HepG2 (cell line): ENCODE results near the gene PIK3CB. TPM values are rescaled to one million over a fixed set of nuclear protein-coding genes. Genes with fewer than 3 reads are reported as not detected.

Experiments
- BHLHE40 ChIP-seq: IDR thresholded peaks from 2 replicates; pipeline ENCODE4 v1.6.1; 2011; ENCODE audit warnings: low read length, improper control_type of control experiment
- ELF3 ChIP-seq: IDR thresholded peaks from 2 replicates; pipeline ENCODE4 v1.6.1; 2016; ENCODE audit warnings: missing genetic modification reagents, missing compliant biosample characterization
- HES4 ChIP-seq: sonication (generic); formaldehyde crosslinking; IDR thresholded peaks from 2 replicates; pipeline ENCODE4 v1.9.0; 2021; ENCODE audit warnings: mild to moderate bottlenecking, missing genetic modification reagents, borderline replicate concordance
- PCBP2 ChIP-seq: fragments of 200-400 bp; formaldehyde crosslinking; optimal IDR thresholded peaks from 2 replicates; pipeline ENCODE3; 2018; ENCODE audit warnings: low read length, low read depth; ENCODE audit not compliant: poor library complexity, severe bottlenecking
- POLR2A ChIP-seq, 2 experiments: IDR thresholded peaks; 2 replicates each; pipeline ENCODE4 v1.6.1; 2011; ENCODE audit warnings: low read depth in 2 of 2, low read length in 2 of 2, mild to moderate bottlenecking in 1 of 2, moderate library complexity in 1 of 2; ENCODE audit not compliant: insufficient read depth in 1 of 2
- POLR2G ChIP-seq: fragments of 200-400 bp; formaldehyde crosslinking; IDR thresholded peaks from 2 replicates; pipeline ENCODE4 v1.6.1; 2018; ENCODE audit warnings: mild to moderate bottlenecking, low read depth, low read length, moderate library complexity
- SP1 ChIP-seq, 2 experiments: fragments of 450-650 bp in 1 of 2; sonication (generic) in 1 of 2; formaldehyde crosslinking in 1 of 2; IDR thresholded peaks; 2 replicates each; pipeline versions ENCODE4 v1.4.0 to v1.6.1; 2016 to 2020; ENCODE audit warnings: missing genetic modification reagents in 1 of 2
- ZBTB3 ChIP-seq: sonication (generic); formaldehyde crosslinking; IDR thresholded peaks from 2 replicates; pipeline ENCODE4 v1.4.0; 2020; ENCODE audit warnings: low read depth, mild to moderate bottlenecking, moderate library complexity, missing genetic modification reagents, borderline replicate concordance
- ZFAT ChIP-seq: sonication (generic); formaldehyde crosslinking; conservative IDR thresholded peaks from 2 replicates; pipeline ENCODE4 v1.8.1; 2023; ENCODE audit warnings: missing genetic modification reagents, inconsistent platforms
- ZNF205 ChIP-seq: IDR thresholded peaks from 2 replicates; pipeline ENCODE4 v1.6.1; 2018; ENCODE audit warnings: missing biosample characterization, missing genetic modification reagents
- ZNF362 ChIP-seq: sonication (generic); formaldehyde crosslinking; IDR thresholded peaks from 2 replicates; pipeline ENCODE4 v1.4.0; 2020; ENCODE audit warnings: missing genetic modification reagents, mild to moderate bottlenecking, borderline replicate concordance
- ZNF496 ChIP-seq: sonication (generic); formaldehyde crosslinking; IDR thresholded peaks from 2 replicates; pipeline ENCODE4 v1.8.1; 2023; ENCODE audit warnings: mild to moderate bottlenecking, moderate library complexity, missing genetic modification reagents; ENCODE audit not compliant: insufficient replicate concordance
- polyA plus RNA-seq, 8 experiments: library from polyadenylated mRNA; depleted of rRNA in 3 of 8; stranded (reverse) in 7 of 8; unstranded in 1 of 8; fragments of >200 nt; fragmentation: Illumina TruSeq in 4 of 8; extraction: Trizol in 4 of 8; gene quantifications; 2 replicates each; pipeline versions ENCODE4 v1.2.1 to v1.2.3, GENCODE V29; 2011 to 2016; ENCODE audit warnings: low read depth in 4 of 8, missing spikeins in 1 of 8, mixed read lengths in 1 of 8; ENCODE audit not compliant: insufficient read depth in 1 of 8
- total RNA-seq, 5 experiments: library from RNA; depleted of rRNA; stranded (reverse); fragments of >200 nt; fragmentation: Illumina TruSeq; extraction: Trizol; gene quantifications; 2 replicates each; pipeline ENCODE4 v1.2.3, GENCODE V29; 2016; ENCODE audit warnings: low read depth in 1 of 5
- TF ChIP-seq, protein P1 (sequence below): fragments of 450-650 bp; IDR thresholded peaks from 2 replicates; pipeline ENCODE4 v1.6.1; 2017
- TF ChIP-seq, protein P2 (sequence below): sonication (generic); formaldehyde crosslinking; conservative IDR thresholded peaks from 2 replicates; pipeline ENCODE4 v1.8.0; 2022; ENCODE audit warnings: mild to moderate bottlenecking, moderate library complexity, missing genetic modification reagents
- TF ChIP-seq, protein P3 (sequence below): sonication (generic); formaldehyde crosslinking; IDR thresholded peaks from 2 replicates; pipeline ENCODE4 v1.8.0; 2023; ENCODE audit warnings: mild to moderate bottlenecking, missing genetic modification reagents
- TF ChIP-seq, protein P4 (sequence below): sonication (generic); formaldehyde crosslinking; IDR thresholded peaks from 2 replicates; pipeline ENCODE4 v1.4.0; 2020; ENCODE audit warnings: mild to moderate bottlenecking, missing genetic modification reagents
- TF ChIP-seq, protein P5 (sequence below): IDR thresholded peaks from 2 replicates; pipeline ENCODE4 v1.6.1; 2018; ENCODE audit warnings: missing genetic modification reagents, mild to moderate bottlenecking, missing compliant biosample characterization

PIK3CB gene
- total and polyA plus RNA-seq, 2 of the 13 experiments (the other 11 are each of a cell fraction or from before 2014, with no cell fraction given), result 6.6 to 18.7 TPM

GRCh38 chr3:138834596-138835396 lies at the start of gene PIK3CB (continued):
- TF ChIP-seq, protein P1, sequence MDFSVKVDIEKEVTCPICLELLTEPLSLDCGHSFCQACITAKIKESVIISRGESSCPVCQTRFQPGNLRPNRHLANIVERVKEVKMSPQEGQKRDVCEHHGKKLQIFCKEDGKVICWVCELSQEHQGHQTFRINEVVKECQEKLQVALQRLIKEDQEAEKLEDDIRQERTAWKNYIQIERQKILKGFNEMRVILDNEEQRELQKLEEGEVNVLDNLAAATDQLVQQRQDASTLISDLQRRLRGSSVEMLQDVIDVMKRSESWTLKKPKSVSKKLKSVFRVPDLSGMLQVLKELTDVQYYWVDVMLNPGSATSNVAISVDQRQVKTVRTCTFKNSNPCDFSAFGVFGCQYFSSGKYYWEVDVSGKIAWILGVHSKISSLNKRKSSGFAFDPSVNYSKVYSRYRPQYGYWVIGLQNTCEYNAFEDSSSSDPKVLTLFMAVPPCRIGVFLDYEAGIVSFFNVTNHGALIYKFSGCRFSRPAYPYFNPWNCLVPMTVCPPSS, result no peak
- TF ChIP-seq, protein P2, sequence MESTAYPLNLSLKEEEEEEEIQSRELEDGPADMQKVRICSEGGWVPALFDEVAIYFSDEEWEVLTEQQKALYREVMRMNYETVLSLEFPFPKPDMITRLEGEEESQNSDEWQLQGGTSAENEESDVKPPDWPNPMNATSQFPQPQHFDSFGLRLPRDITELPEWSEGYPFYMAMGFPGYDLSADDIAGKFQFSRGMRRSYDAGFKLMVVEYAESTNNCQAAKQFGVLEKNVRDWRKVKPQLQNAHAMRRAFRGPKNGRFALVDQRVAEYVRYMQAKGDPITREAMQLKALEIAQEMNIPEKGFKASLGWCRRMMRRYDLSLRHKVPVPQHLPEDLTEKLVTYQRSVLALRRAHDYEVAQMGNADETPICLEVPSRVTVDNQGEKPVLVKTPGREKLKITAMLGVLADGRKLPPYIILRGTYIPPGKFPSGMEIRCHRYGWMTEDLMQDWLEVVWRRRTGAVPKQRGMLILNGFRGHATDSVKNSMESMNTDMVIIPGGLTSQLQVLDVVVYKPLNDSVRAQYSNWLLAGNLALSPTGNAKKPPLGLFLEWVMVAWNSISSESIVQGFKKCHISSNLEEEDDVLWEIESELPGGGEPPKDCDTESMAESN (CRISPR knock-in tag), result 0 out of 2 replicates have a peak, but pooled peaks have one; percentile 37
- TF ChIP-seq BHLHE40, result no peak
- no peak for TF ChIP-seq ZFAT (CRISPR knock-in tag)
- no peak for TF ChIP-seq SP1 (IDR thresholded peaks at IDR 0.05)
- TF ChIP-seq SP1 (CRISPR knock-in tag; IDR thresholded peaks at IDR 0.05), result no peak
- TF ChIP-seq ZNF496, result no peak
- no peak; the same call in 1 of the 2 replicates for TF ChIP-seq ELF3 (CRISPR knock-in tag)
- TF ChIP-seq ZNF362 (CRISPR knock-in tag), result peak; percentile 26; the same call in 1 of the 2 replicates
- TF ChIP-seq ZNF205 (CRISPR knock-in tag), result no peak; the same call in 1 of the 2 replicates
- TF ChIP-seq, protein P3, sequence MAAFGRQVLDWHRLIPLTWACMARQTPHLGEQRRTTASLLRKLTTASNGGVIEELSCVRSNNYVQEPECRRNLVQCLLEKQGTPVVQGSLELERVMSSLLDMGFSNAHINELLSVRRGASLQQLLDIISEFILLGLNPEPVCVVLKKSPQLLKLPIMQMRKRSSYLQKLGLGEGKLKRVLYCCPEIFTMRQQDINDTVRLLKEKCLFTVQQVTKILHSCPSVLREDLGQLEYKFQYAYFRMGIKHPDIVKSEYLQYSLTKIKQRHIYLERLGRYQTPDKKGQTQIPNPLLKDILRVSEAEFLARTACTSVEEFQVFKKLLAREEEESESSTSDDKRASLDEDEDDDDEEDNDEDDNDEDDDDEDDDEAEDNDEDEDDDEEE, result 0 out of 2 replicates have a peak, but pooled peaks have one; percentile 72
- no peak for TF ChIP-seq PCBP2
- TF ChIP-seq HES4 (CRISPR knock-in tag), result peak; percentile 73
- TF ChIP-seq, protein P4, sequence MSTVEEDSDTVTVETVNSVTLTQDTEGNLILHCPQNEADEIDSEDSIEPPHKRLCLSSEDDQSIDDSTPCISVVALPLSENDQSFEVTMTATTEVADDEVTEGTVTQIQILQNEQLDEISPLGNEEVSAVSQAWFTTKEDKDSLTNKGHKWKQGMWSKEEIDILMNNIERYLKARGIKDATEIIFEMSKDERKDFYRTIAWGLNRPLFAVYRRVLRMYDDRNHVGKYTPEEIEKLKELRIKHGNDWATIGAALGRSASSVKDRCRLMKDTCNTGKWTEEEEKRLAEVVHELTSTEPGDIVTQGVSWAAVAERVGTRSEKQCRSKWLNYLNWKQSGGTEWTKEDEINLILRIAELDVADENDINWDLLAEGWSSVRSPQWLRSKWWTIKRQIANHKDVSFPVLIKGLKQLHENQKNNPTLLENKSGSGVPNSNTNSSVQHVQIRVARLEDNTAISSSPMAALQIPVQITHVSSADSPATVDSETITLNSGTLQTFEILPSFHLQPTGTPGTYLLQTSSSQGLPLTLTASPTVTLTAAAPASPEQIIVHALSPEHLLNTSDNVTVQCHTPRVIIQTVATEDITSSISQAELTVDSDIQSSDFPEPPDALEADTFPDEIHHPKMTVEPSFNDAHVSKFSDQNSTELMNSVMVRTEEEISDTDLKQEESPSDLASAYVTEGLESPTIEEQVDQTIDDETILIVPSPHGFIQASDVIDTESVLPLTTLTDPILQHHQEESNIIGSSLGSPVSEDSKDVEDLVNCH (CRISPR knock-in tag), result no peak
- TF ChIP-seq POLR2A (IDR thresholded peaks at IDR 0.05; ENCODE audit: insufficient read depth in 1 of 2, low read depth in 2 of 2, low read length in 2 of 2), result peak; percentile 91 to 92
- TF ChIP-seq, protein P5, sequence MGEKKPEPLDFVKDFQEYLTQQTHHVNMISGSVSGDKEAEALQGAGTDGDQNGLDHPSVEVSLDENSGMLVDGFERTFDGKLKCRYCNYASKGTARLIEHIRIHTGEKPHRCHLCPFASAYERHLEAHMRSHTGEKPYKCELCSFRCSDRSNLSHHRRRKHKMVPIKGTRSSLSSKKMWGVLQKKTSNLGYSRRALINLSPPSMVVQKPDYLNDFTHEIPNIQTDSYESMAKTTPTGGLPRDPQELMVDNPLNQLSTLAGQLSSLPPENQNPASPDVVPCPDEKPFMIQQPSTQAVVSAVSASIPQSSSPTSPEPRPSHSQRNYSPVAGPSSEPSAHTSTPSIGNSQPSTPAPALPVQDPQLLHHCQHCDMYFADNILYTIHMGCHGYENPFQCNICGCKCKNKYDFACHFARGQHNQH (CRISPR knock-in tag), result no peak; the same call in 1 of the 2 replicates
- TF ChIP-seq POLR2G, result peak; percentile 95
- no peak for TF ChIP-seq ZBTB3 (CRISPR knock-in tag)
